ENCODE results near the gene SLC6A17.

The SLC6A17 gene

DNA sequence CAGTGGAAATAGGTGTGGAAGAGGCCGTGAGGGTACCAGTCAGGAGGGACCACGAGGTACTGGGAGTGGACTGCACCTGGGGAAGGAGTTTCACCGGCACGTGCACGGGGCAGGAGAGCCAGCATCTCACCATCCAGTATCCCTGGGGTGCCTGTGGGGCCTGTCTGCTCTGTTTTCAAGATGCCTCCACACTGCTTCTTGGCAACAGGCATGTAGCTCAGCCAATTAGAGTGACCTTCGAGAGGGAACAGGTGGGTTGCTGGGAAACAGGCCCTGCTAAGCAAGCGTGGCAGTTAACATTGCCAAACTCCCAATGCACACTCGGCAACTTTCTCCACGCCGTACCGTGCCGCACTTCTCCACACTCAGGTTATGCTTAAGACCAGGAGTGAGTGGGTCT, 77.5 kb downstream of the SLC6A17 start:
- no peak for DNase-seq (ENCODE audit: low read depth)
- no peak overlapping the region for H3K4me3 ChIP-seq (ENCODE audit: low read depth, low read length)
- TF ChIP-seq POLR2A (IDR thresholded peaks at IDR 0.05; ENCODE audit: extremely low read depth, insufficient read length) (no peak), MYC (IDR thresholded peaks at IDR 0.05; ENCODE audit: low read depth, low read length) (no peak)
- TF ChIP-seq, protein P1, sequence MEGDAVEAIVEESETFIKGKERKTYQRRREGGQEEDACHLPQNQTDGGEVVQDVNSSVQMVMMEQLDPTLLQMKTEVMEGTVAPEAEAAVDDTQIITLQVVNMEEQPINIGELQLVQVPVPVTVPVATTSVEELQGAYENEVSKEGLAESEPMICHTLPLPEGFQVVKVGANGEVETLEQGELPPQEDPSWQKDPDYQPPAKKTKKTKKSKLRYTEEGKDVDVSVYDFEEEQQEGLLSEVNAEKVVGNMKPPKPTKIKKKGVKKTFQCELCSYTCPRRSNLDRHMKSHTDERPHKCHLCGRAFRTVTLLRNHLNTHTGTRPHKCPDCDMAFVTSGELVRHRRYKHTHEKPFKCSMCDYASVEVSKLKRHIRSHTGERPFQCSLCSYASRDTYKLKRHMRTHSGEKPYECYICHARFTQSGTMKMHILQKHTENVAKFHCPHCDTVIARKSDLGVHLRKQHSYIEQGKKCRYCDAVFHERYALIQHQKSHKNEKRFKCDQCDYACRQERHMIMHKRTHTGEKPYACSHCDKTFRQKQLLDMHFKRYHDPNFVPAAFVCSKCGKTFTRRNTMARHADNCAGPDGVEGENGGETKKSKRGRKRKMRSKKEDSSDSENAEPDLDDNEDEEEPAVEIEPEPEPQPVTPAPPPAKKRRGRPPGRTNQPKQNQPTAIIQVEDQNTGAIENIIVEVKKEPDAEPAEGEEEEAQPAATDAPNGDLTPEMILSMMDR (IDR thresholded peaks at IDR 0.05; ENCODE audit: low read depth, low read length), result no peak
- TF ChIP-seq, protein P2, sequence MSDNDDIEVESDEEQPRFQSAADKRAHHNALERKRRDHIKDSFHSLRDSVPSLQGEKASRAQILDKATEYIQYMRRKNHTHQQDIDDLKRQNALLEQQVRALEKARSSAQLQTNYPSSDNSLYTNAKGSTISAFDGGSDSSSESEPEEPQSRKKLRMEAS (IDR thresholded peaks at IDR 0.05; ENCODE audit: low read depth, low read length), result no peak

DNA sequence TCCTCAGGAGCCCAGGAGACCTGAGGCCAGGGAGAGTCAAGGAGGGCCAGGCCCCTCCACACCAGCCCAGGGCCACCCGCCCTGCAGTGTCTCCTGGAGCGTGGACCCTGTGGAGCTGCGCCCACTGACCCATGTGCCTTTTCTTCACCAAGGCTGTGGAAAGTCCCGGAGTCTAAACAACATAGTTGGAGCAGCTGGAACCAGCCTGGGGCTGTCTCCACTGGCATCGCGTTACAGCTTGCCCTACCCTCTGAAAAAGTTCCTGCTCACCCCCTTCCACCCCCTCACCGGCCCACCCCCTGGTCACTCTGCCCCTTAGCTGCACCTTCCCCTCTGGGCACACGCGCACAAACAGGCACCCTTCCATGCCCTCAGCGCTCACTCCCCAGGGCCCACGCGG, 78.1 kb downstream of the SLC6A17 start:
- no peak for DNase-seq (ENCODE audit: low read depth)
- H3K4me3 ChIP-seq (ENCODE audit: low read depth, low read length), result no peak overlapping the region
- TF ChIP-seq, protein P1 (IDR thresholded peaks at IDR 0.05; ENCODE audit: low read depth, low read length), result no peak
- TF ChIP-seq MYC (IDR thresholded peaks at IDR 0.05; ENCODE audit: low read depth, low read length) (no peak), POLR2A (IDR thresholded peaks at IDR 0.05; ENCODE audit: extremely low read depth, insufficient read length) (no peak)
- TF ChIP-seq, protein P2 (IDR thresholded peaks at IDR 0.05; ENCODE audit: low read depth, low read length), result no peak

DNA sequence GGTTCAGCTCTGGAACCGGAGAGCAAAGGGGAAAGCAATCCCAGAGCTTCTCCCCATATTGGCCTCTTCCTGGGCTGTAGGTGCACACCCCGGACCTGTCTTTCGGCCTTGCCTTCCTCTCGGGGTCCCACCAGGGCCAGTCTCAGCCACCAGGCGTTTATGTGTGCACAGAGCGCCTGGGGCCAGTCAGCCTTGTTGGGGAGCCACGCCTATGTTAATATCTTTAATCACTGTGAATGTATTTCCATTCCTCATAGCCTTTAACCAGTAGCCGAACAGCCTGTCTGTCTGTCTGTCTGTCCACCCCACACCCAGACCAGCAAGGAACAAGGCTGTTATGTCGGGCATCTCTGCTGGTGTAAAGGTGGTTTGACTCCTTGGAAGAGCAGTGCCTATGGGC, 78.6 kb downstream of the SLC6A17 start:
- DNase-seq (ENCODE audit: low read depth), result no peak
- no peak overlapping the region for H3K4me3 ChIP-seq (ENCODE audit: low read depth, low read length)
- TF ChIP-seq, protein P2 (IDR thresholded peaks at IDR 0.05; ENCODE audit: low read depth, low read length), result no peak
- no peak for TF ChIP-seq POLR2A (IDR thresholded peaks at IDR 0.05; ENCODE audit: extremely low read depth, insufficient read length)
- no peak for TF ChIP-seq MYC (IDR thresholded peaks at IDR 0.05; ENCODE audit: low read depth, low read length)

DNA sequence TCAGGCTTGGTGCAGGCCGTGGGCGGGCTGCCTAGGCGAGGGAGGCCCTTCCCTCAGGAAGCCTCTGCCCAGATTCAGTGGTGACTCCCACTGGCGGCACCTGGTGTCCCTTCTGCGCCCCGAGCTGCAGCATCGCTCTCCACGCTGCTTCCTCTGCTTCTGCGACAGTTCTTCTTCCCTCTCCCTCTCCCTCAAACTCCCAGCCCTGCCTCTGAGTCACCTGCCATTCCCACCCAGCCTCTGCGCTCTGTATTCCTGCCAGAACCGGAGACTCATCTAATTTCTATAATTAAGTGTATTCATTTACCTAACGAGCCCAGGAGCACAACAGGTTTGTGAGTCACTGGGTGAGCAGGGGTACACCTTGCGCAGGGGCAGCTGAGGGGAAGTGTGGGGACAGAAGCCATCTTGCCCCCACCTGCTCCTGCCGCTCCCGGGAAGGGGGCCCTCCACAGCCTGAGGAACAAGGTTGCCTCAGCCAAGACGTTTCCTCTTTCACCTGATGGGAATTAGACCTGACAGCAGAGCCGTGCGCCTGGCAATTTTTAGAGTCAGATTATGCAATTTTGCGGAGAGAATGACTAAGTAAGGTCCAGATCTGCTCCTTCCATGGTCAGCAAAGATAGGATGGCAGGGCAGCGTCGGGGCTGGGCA, 79.2 kb downstream of the SLC6A17 start:
- DNase-seq (ENCODE audit: low read depth), result no peak
- no peak overlapping the region for H3K4me3 ChIP-seq (ENCODE audit: low read depth, low read length)
- TF ChIP-seq MYC (IDR thresholded peaks at IDR 0.05; ENCODE audit: low read depth, low read length) (no peak), POLR2A (IDR thresholded peaks at IDR 0.05; ENCODE audit: extremely low read depth, insufficient read length) (no peak)
- TF ChIP-seq, protein P1 (IDR thresholded peaks at IDR 0.05; ENCODE audit: low read depth, low read length), result no peak
- TF ChIP-seq, protein P2 (IDR thresholded peaks at IDR 0.05; ENCODE audit: low read depth, low read length), result no peak

DNA sequence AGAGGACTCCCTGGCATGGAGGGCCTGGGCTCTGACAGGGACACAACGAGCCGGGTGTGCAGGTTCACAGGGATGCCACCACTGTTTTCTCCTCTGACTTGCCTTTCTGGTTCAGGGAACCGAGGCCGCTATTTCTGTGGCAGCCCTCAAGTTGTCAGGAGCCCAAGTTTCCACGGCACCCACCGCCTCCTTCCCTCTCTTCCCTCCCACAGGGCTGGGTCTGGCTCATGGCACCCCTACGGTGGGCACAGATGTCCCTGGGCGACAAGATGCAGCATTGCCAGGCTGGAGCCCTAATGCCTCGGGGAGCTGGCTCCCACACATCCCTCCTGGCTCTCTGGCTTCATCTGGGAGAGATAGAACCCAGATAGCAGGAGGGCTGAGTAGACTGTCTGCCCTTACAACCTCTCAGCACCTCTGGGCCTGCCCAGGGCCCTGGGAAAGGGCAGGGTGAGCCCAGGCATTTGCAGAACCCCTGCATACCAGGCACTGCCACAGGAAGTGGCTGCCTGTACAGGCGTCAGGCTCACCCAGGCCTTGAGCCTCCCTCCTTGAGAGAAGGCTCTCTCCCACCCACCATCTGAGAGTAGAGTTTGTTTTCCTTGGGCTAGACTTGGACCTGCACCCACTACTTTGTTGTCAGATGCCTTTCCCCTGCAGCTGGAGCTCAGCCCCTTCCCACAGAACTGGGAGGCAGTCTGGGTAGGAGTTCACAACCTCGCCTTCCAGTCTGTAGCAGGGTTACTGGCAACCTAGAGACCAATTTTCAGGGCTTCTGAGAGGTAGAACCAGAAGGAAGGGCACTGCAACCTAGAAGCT, 80.3 kb downstream of the SLC6A17 start:
- DNase-seq (ENCODE audit: low read depth), result no peak
- H3K4me3 ChIP-seq (ENCODE audit: low read depth, low read length), result no peak overlapping the region
- no peak for TF ChIP-seq POLR2A (IDR thresholded peaks at IDR 0.05; ENCODE audit: extremely low read depth, insufficient read length)
- TF ChIP-seq, protein P2 (IDR thresholded peaks at IDR 0.05; ENCODE audit: low read depth, low read length), result no peak
- TF ChIP-seq MYC (IDR thresholded peaks at IDR 0.05; ENCODE audit: low read depth, low read length), result no peak
- TF ChIP-seq, protein P1 (IDR thresholded peaks at IDR 0.05; ENCODE audit: low read depth, low read length), result no peak

DNA sequence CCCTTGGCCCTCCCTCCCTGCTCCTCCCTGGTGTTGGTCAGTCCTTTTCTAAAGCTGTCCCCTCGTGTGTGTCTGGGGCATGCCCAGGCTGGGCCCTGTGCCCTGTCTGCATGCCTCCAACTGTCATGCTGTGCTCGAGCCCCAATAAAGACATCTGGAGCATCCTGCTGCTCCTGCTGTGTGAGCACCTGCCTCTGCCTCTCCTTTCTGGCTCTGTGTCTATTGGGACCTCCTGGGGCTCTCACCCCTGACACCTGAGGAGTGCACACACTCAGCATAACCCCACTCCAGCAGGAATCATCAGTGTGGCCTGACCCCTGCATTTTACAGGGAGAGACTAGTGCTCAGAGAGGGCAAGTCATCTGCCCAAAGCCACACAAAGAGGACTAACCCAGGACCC, 83.6 kb downstream of the SLC6A17 start:
- no peak for TF ChIP-seq POLR2A (IDR thresholded peaks at IDR 0.05; ENCODE audit: extremely low read depth, insufficient read length)
- TF ChIP-seq, protein P1 (IDR thresholded peaks at IDR 0.05; ENCODE audit: low read depth, low read length), result no peak
- no peak for TF ChIP-seq MYC (IDR thresholded peaks at IDR 0.05; ENCODE audit: low read depth, low read length)
- TF ChIP-seq, protein P2 (IDR thresholded peaks at IDR 0.05; ENCODE audit: low read depth, low read length), result no peak
- H3K4me3 ChIP-seq (ENCODE audit: low read depth, low read length), result no peak overlapping the region
- DNase-seq (ENCODE audit: low read depth), result no peak

Data from NB4 (cell line).